Osteoblast (primary cell): Measurements from ENCODE around the gene LRRC3C. TPM values are rescaled to one million over a fixed set of nuclear protein-coding genes. Genes with fewer than 3 reads are reported as not detected.

ENCODE experiments used
- DNase-seq: peaks from one replicate; pipeline ENCODE4 v3.0.0; 2011; ENCODE audit warnings: low spot score, mixed read lengths; ENCODE audit not compliant: insufficient read length; ENCODE audit errors: missing footprints
- H2AFZ ChIP-seq: 2 replicates; pipeline ENCODE4 v1.6.0; 2011; ENCODE audit warnings: mild to moderate bottlenecking, low read length
- H3K27ac ChIP-seq: 2 replicates; pipeline ENCODE4 v1.5.1; 2011; ENCODE audit warnings: mild to moderate bottlenecking, low read depth, low read length, moderate library complexity
- H3K27me3 ChIP-seq: 2 replicates; pipeline ENCODE4 v1.6.0; 2012; ENCODE audit warnings: mild to moderate bottlenecking, control low read depth, inconsistent platforms, low read length, moderate library complexity; ENCODE audit not compliant: insufficient read depth
- H3K36me3 ChIP-seq: 2 replicates; pipeline ENCODE4 v1.5.1; 2011; ENCODE audit warnings: mild to moderate bottlenecking, low read length, control low read depth, moderate library complexity; ENCODE audit not compliant: insufficient read depth
- H3K4me1 ChIP-seq: 2 replicates; pipeline ENCODE4 v1.5.1; 2011; ENCODE audit warnings: mild to moderate bottlenecking, low read length, control low read depth, moderate library complexity; ENCODE audit not compliant: insufficient read depth
- H3K4me2 ChIP-seq: 2 replicates; pipeline ENCODE4 v1.6.0; 2011; ENCODE audit warnings: mild to moderate bottlenecking, low read length; ENCODE audit not compliant: insufficient read depth
- H3K4me3 ChIP-seq: fragments of 200-600 bp; sonication (generic); 3 replicates; pipeline ENCODE4 v1.5.1; 2012; ENCODE audit warnings: mild to moderate bottlenecking, low read length, inconsistent platforms; ENCODE audit not compliant: insufficient read depth
- H3K79me2 ChIP-seq: 2 replicates; pipeline ENCODE4 v1.6.0; 2012; ENCODE audit warnings: mild to moderate bottlenecking, low read length, control low read depth, inconsistent platforms; ENCODE audit not compliant: insufficient read depth
- H3K9me3 ChIP-seq: 2 replicates; pipeline ENCODE4 v1.5.1; 2011; ENCODE audit warnings: low read depth, low read length, control low read depth
- H4K20me1 ChIP-seq: 2 replicates; pipeline ENCODE4 v1.6.0; 2012; ENCODE audit warnings: mild to moderate bottlenecking, low read length, control low read depth; ENCODE audit not compliant: insufficient read depth
- CTCF ChIP-seq: IDR thresholded peaks from 2 replicates; pipeline ENCODE4 v1.5.1; 2011; ENCODE audit warnings: mild to moderate bottlenecking, low read depth, low read length, moderate library complexity; ENCODE audit errors: extremely low read depth
- total RNA-seq: library from RNA; depleted of rRNA; stranded (reverse); fragments of >200 nt; gene quantifications from 2 replicates; pipeline ENCODE4 v1.2.3, GENCODE V29; 2012

The LRRC3C gene
- total RNA-seq, 1 donor, result not detected

- Histone ChIP-seq H3K79me2 (no peaks in the 10 kb centered on the region), H3K4me3 (no peak overlapping the region), H3K4me2 (no peak overlapping the region), H3K36me3 (no peaks in the 10 kb centered on the region), H3K9me3 (no peaks in the 10 kb centered on the region), H3K27me3 (no peaks in the 10 kb centered on the region), H3K27ac (no peak overlapping the region), H2AFZ (no peak overlapping the region), H4K20me1 (no peaks in the 10 kb centered on the region), H3K4me1 (peaks cover 17% of the 10 kb centered on the region)
- DNase-seq, result no peak
- TF ChIP-seq CTCF, result no peak
These were observed 10.8 kb downstream of the LRRC3C start for GRCh38 chr17:39938140-39938869.

GRCh38 chr17:39939106-39939505 is 11.6 kb downstream of the LRRC3C start:
- TF ChIP-seq CTCF, result no peak
- Histone ChIP-seq H4K20me1 (no peaks in the 10 kb centered on the region), H3K79me2 (no peaks in the 10 kb centered on the region), H3K27ac (peak overlapping the region; percentile 94), H2AFZ (no peak overlapping the region), H3K9me3 (no peaks in the 10 kb centered on the region), H3K27me3 (no peaks in the 10 kb centered on the region), H3K4me3 (no peak overlapping the region), H3K4me1 (peaks cover 17% of the 10 kb centered on the region), H3K4me2 (peak overlapping the region; percentile 74), H3K36me3 (no peaks in the 10 kb centered on the region)
- peak; percentile 81 for DNase-seq

GRCh38 chr17:39939588-39940419 is 12.3 kb downstream of the LRRC3C start:
- peak; percentile 98 for DNase-seq
- H3K4me2 ChIP-seq, result peak overlapping the region; percentile 74
- H3K4me1 ChIP-seq, result peaks cover 17% of the 10 kb centered on the region
- TF ChIP-seq CTCF, result peak; percentile 67
- peak overlapping the region; percentile 33 for H3K4me3 ChIP-seq
- H3K79me2 ChIP-seq, result no peaks in the 10 kb centered on the region
- H4K20me1 ChIP-seq, result no peaks in the 10 kb centered on the region
- H3K36me3 ChIP-seq, result no peaks in the 10 kb centered on the region
- no peaks in the 10 kb centered on the region for H3K27me3 ChIP-seq
- H3K9me3 ChIP-seq, result no peaks in the 10 kb centered on the region
- H2AFZ ChIP-seq, result peak overlapping the region; percentile 71
- H3K27ac ChIP-seq, result peak overlapping the region; percentile 94
